ENCODE results near the gene KASH5.
"Not testable (repeated sequence)": the region's sequence is repeated elsewhere in the genome, so short reads cannot be mapped to it uniquely, and the experiment has no call there.

KASH5 gene

GRCh38 chr19:49363268-49364082 lies 24.6 kb upstream of the KASH5 start, which contains the start of gene DKKL1:
Gene DKKL1, plus strand, starts transcription at chr19:49363877. Its CDS starts 122 bp downstream, at chr19:49363999.
- Histone ChIP-seq H3K27me3 (ENCODE audit: insufficient read depth, low read depth, severe bottlenecking) (no peaks in the 10 kb centered on the region), H3K9me3 (ENCODE audit: severe bottlenecking) (no peaks in the 10 kb centered on the region), H3K36me3 (peaks cover 11% of the 10 kb centered on the region; the same call in 1 of the 2 replicates), H3K27ac (0 out of 2 replicates have a peak within 1 kb of the TSS, but pooled peaks have one; percentile 14), H3K4me3 (ENCODE audit: low read depth, low read length) (peak within 1 kb of the TSS; percentile 87)
- DNase-seq: peak; percentile 84
- TF ChIP-seq CTCF (IDR thresholded peaks at IDR 0.05; ENCODE audit: low read depth, low read length): peak; percentile 13; the same call in 1 of the 2 replicates

DNA sequence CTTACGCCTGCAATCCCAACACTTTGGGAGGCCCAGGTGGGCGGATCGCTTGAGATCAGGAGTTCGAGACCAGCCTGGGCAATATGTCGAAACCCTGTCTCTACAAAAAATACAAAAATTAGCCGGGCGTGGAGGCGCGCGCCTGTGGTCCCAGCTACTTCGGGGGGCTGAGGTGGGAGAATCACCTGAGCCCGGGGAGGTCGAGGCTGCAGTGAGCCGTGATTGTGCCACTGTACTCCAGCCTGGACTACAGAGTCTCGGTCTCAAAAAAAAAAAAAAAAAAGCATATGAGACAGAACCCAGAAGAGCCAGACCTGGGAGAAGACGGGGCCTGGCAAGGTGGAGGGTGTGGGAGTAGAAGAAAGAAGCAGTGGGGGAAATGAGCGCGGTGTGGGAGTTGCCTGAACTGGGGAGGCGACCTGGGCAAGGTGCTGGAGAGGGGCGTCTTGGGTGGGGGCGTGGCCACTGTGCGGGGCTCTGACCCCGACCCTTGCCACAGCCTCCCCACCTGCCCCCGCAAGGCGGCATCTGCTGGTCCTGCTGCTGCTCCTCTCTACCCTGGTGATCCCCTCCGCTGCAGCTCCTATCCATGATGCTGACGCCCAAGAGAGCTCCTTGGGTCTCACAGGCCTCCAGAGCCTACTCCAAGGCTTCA lies 23.8 kb upstream of the KASH5 start:
- Histone ChIP-seq H3K36me3 (peaks cover 4% of the 10 kb centered on the region; the same call in 1 of the 2 replicates), H3K27ac (no peak overlapping the region), H3K4me3 (ENCODE audit: low read depth, low read length) (no peak overlapping the region), H3K27me3 (ENCODE audit: insufficient read depth, low read depth, severe bottlenecking) (no peaks in the 10 kb centered on the region), H3K9me3 (ENCODE audit: severe bottlenecking) (peaks cover 5% of the 10 kb centered on the region)
- no peak for TF ChIP-seq CTCF (IDR thresholded peaks at IDR 0.05; ENCODE audit: low read depth, low read length)
- DNase-seq: no peak

DNA sequence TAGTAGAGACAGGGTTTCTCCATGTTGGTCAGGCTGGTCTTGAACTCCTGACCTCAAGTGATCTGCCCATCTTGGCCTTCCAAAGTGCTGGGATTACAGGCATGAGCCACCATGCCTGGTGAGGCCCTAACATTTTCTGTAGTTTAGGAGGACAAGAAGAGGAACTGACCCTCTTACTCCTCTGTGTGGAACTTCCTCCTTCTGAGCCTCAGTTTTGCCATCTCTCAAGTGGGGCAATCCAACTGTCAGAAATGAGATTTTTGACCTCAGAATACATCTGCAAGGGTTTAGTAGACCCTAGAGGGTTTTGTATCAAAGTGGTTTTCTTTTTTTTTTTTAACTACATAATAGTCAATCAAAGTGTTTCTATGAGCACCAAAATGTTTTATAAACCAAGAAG lies 21.9 kb upstream of the KASH5 start:
- H3K27ac ChIP-seq: no peak overlapping the region
- no peaks in the 10 kb centered on the region for H3K36me3 ChIP-seq
- no peak overlapping the region for H3K4me3 ChIP-seq (ENCODE audit: low read depth, low read length)
- no peak for TF ChIP-seq CTCF (IDR thresholded peaks at IDR 0.05; ENCODE audit: low read depth, low read length)
- H3K9me3 ChIP-seq (ENCODE audit: severe bottlenecking): peaks cover 16% of the 10 kb centered on the region
- DNase-seq: no peak
- no peaks in the 10 kb centered on the region for H3K27me3 ChIP-seq (ENCODE audit: insufficient read depth, low read depth, severe bottlenecking)

GRCh38 chr19:49368711-49369358 lies 19.2 kb upstream of the KASH5 start:
- no peaks in the 10 kb centered on the region for H3K36me3 ChIP-seq
- no peak overlapping the region for H3K27ac ChIP-seq
- no peak for DNase-seq
- peaks cover 16% of the 10 kb centered on the region for H3K9me3 ChIP-seq (ENCODE audit: severe bottlenecking)
- no peaks in the 10 kb centered on the region for H3K27me3 ChIP-seq (ENCODE audit: insufficient read depth, low read depth, severe bottlenecking)
- H3K4me3 ChIP-seq (ENCODE audit: low read depth, low read length): no peak overlapping the region
- TF ChIP-seq CTCF (IDR thresholded peaks at IDR 0.05; ENCODE audit: low read depth, low read length): no peak

GRCh38 chr19:49371184-49371583 lies 16.9 kb upstream of the KASH5 start:
- Histone ChIP-seq H3K27ac (no peak overlapping the region), H3K9me3 (ENCODE audit: severe bottlenecking) (peaks cover 16% of the 10 kb centered on the region), H3K27me3 (ENCODE audit: insufficient read depth, low read depth, severe bottlenecking) (no peaks in the 10 kb centered on the region), H3K36me3 (no peaks in the 10 kb centered on the region), H3K4me3 (ENCODE audit: low read depth, low read length) (no peak overlapping the region)
- no peak for DNase-seq
- TF ChIP-seq CTCF (IDR thresholded peaks at IDR 0.05; ENCODE audit: low read depth, low read length): no peak

DNA sequence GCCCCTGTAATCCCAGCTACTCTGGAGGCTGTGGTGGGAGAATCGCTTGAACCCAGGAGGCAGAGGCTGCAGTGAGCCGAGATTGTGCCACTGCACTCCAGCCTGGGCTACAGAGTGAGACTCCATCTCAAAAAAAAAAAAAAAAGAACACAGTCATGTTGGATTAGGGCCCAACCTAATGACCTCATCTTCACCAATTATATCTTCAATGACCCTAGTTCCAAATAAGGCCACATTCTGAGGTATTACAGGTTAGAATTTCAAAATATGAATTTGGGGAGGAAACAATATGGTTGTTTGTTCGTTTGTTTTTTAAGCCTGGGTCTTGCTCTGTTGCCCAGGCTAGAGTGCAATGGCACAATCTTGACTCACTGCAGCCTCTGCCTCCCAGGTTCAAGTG lies 14.9 kb upstream of the KASH5 start:
- H3K27ac ChIP-seq; H3K36me3 ChIP-seq; H3K27me3 ChIP-seq (ENCODE audit: insufficient read depth, low read depth, severe bottlenecking); H3K4me3 ChIP-seq (ENCODE audit: low read depth, low read length); DNase-seq: not testable (repeated sequence)
- peaks cover 16% of the 10 kb centered on the region for H3K9me3 ChIP-seq (ENCODE audit: severe bottlenecking)

Data from WERI-Rb-1 (cell line).